Activated naive CD8-positive, alpha-beta T cell treated with anti-CD3 and anti-CD28 coated beads, Interleukin-2, amount 10 ng/mL, durations not matched to agents 7 days and 5 days (primary cell): ENCODE data around the gene ASCL2. TPM values are rescaled to one million over a fixed set of nuclear protein-coding genes. Genes with fewer than 3 reads are reported as not detected.

Experiments used
- ATAC-seq: fragments of 150-1000 bp; cut with Tn5 transposase; one replicate; pipeline ENCODE4 v1.10.0; 2021; ENCODE audit warnings: low read depth, moderate library complexity
- POLR2A ChIA-PET: fragments of 350-600 bp; sonication (Branson Sonifier 250); formaldehyde crosslinking; loops from one replicate; lab custom pipeline; 2021; ENCODE audit warnings: antibody characterized with exemption; lab: Charles Lee
- DNase-seq: peaks from one replicate; pipeline ENCODE4 v3.0.0; 2021
- H3K27ac Mint-ChIP-seq: one replicate; pipeline ENCODE4 v1.8.0; 2022; ENCODE audit warnings: mild to moderate bottlenecking, mixed read lengths
- H3K27me3 Mint-ChIP-seq: one replicate; pipeline ENCODE4 v1.8.0; 2022; ENCODE audit warnings: mild to moderate bottlenecking, moderate library complexity, mixed read lengths
- H3K36me3 Mint-ChIP-seq: one replicate; pipeline ENCODE4 v1.8.0; 2021; ENCODE audit warnings: mild to moderate bottlenecking, mixed read lengths
- H3K4me1 Mint-ChIP-seq: one replicate; pipeline ENCODE4 v1.8.0; 2021; ENCODE audit warnings: mixed read lengths
- H3K4me3 Mint-ChIP-seq: one replicate; pipeline ENCODE4 v1.8.0; 2022; ENCODE audit warnings: mild to moderate bottlenecking, moderate library complexity, mixed read lengths
- H3K9me3 Mint-ChIP-seq: one replicate; pipeline ENCODE4 v1.8.0; 2021; ENCODE audit warnings: mixed read lengths
- total RNA-seq, 2 experiments: library from RNA; stranded (reverse); gene quantifications; one replicate each; pipeline ENCODE4 v1.2.3, GENCODE V29; 2021

Gene ASCL2
- total RNA-seq, 2 experiments from 2014 or later, result 0.62 to 0.80 TPM

GRCh38 chr11:2224254-2224653, 46.1 kb downstream of the ASCL2 start:
- DNase-seq, result no peak
- POLR2A ChIA-PET, result no interaction called here
- no peak overlapping the region for H3K27ac Mint-ChIP-seq
- peaks cover 46% of the 10 kb centered on the region for H3K27me3 Mint-ChIP-seq
- peaks cover 5% of the 10 kb centered on the region for H3K9me3 Mint-ChIP-seq
- H3K4me3 Mint-ChIP-seq, result no peak overlapping the region
- H3K36me3 Mint-ChIP-seq, result peaks cover 3% of the 10 kb centered on the region
- H3K4me1 Mint-ChIP-seq, result no peaks in the 10 kb centered on the region
- no peak for ATAC-seq

- POLR2A ChIA-PET, result no interaction called here
- no peaks in the 10 kb centered on the region for H3K4me1 Mint-ChIP-seq
- H3K9me3 Mint-ChIP-seq, result peaks cover 2% of the 10 kb centered on the region
- peaks cover 3% of the 10 kb centered on the region for H3K36me3 Mint-ChIP-seq
- ATAC-seq (no peak), DNase-seq (no peak)
- H3K27ac Mint-ChIP-seq, result no peak overlapping the region
- no peak overlapping the region for H3K4me3 Mint-ChIP-seq
- H3K27me3 Mint-ChIP-seq, result peaks cover 40% of the 10 kb centered on the region
These were observed 47.1 kb downstream of the ASCL2 start for GRCh38 chr11:2223153-2223794.

- Mint-ChIP-seq H3K27me3 (peaks cover 42% of the 10 kb centered on the region), H3K27ac (no peak overlapping the region), H3K4me3 (no peak overlapping the region), H3K4me1 (no peaks in the 10 kb centered on the region), H3K36me3 (peaks cover 3% of the 10 kb centered on the region), H3K9me3 (peaks cover 2% of the 10 kb centered on the region)
- ATAC-seq, result no peak
- POLR2A ChIA-PET, result no interaction called here
- no peak for DNase-seq
These were observed 47.9 kb downstream of the ASCL2 start for GRCh38 chr11:2222451-2222850.

GRCh38 chr11:2221591-2221990, 48.8 kb downstream of the ASCL2 start:
- Mint-ChIP-seq H3K36me3 (peaks cover 3% of the 10 kb centered on the region), H3K27ac (no peak overlapping the region), H3K4me1 (no peaks in the 10 kb centered on the region), H3K9me3 (peaks cover 2% of the 10 kb centered on the region), H3K4me3 (no peak overlapping the region), H3K27me3 (peaks cover 37% of the 10 kb centered on the region)
- DNase-seq, result no peak
- ATAC-seq, result no peak
- POLR2A ChIA-PET, result no interaction called here

GRCh38 chr11:2221024-2221423, 49.4 kb downstream of the ASCL2 start:
- no peak overlapping the region for H3K4me3 Mint-ChIP-seq
- H3K36me3 Mint-ChIP-seq, result peaks cover 3% of the 10 kb centered on the region
- H3K4me1 Mint-ChIP-seq, result no peaks in the 10 kb centered on the region
- POLR2A ChIA-PET, result no interaction called here
- ATAC-seq, result no peak
- H3K9me3 Mint-ChIP-seq, result peaks cover 2% of the 10 kb centered on the region
- H3K27ac Mint-ChIP-seq, result no peak overlapping the region
- DNase-seq, result no peak
- peaks cover 37% of the 10 kb centered on the region for H3K27me3 Mint-ChIP-seq

- H3K4me1 Mint-ChIP-seq, result no peaks in the 10 kb centered on the region
- peaks cover 2% of the 10 kb centered on the region for H3K9me3 Mint-ChIP-seq
- ATAC-seq (no peak), DNase-seq (no peak)
- H3K4me3 Mint-ChIP-seq, result no peak overlapping the region
- H3K36me3 Mint-ChIP-seq, result peaks cover 3% of the 10 kb centered on the region
- no peak overlapping the region for H3K27ac Mint-ChIP-seq
- POLR2A ChIA-PET, result no interaction called here
- H3K27me3 Mint-ChIP-seq, result peaks cover 35% of the 10 kb centered on the region
These were observed 50.1 kb downstream of the ASCL2 start for GRCh38 chr11:2220173-2220771.

GRCh38 chr11:2219318-2220017, 50.9 kb downstream of the ASCL2 start:
- ATAC-seq (no peak), DNase-seq (no peak)
- peaks cover 3% of the 10 kb centered on the region for H3K36me3 Mint-ChIP-seq
- H3K4me3 Mint-ChIP-seq, result no peak overlapping the region
- no peaks in the 10 kb centered on the region for H3K4me1 Mint-ChIP-seq
- POLR2A ChIA-PET, result no interaction called here
- peaks cover 29% of the 10 kb centered on the region for H3K27me3 Mint-ChIP-seq
- peaks cover 2% of the 10 kb centered on the region for H3K9me3 Mint-ChIP-seq
- no peak overlapping the region for H3K27ac Mint-ChIP-seq

Other genes starting within 250 kb of the ASCL2 start
- not detected for gene IGF2, start 131.2 kb downstream of the ASCL2 start, total RNA-seq
- not detected for gene INS, start 109.4 kb downstream of the ASCL2 start, total RNA-seq
- not detected for gene TH, start 98.8 kb downstream of the ASCL2 start, total RNA-seq
- gene C11orf21, start 31.3 kb upstream of the ASCL2 start, total RNA-seq, result 10 to 100 TPM; 51.0 to 55.3 TPM
- gene TSPAN32, start 31.4 kb upstream of the ASCL2 start, total RNA-seq, result 10 to 100 TPM; 49.5 to 52.3 TPM
- gene CD81, start 106.7 kb upstream of the ASCL2 start, total RNA-seq, result 100 to 1,000 TPM; 149 to 154 TPM
- 10 to 100 TPM; 46.8 to 48.2 TPM for gene TSSC4, start 130.2 kb upstream of the ASCL2 start, total RNA-seq
- not detected for gene TRPM5, start 173.9 kb upstream of the ASCL2 start, total RNA-seq
- 10 to 100 TPM; 24.2 to 26.6 TPM for gene KCNQ1, start 174.4 kb upstream of the ASCL2 start, total RNA-seq